SU-DHL-6 (cell line): ENCODE results near the gene RAET1L.

Source experiments
- EZH2phosphoT487 ChIP-seq: fragments of 200-600 bp; sonication (generic), shearing (Covaris generic); conservative IDR thresholded peaks from 2 replicates; pipeline ENCODE4 v1.6.1; 2018; ENCODE audit warnings: mild to moderate bottlenecking, antibody characterized with exemption, low read length, moderate library complexity, mixed read lengths
- TF ChIP-seq, protein P1 (sequence below): fragments of 200-600 bp; sonication (generic); IDR thresholded peaks from one replicate; pipeline ENCODE4 v1.5.1; 2017; ENCODE audit warnings: antibody characterized with exemption, mild to moderate bottlenecking, low read length, moderate library complexity; ENCODE audit not compliant: insufficient read depth, poor library complexity, severe bottlenecking

DNA sequence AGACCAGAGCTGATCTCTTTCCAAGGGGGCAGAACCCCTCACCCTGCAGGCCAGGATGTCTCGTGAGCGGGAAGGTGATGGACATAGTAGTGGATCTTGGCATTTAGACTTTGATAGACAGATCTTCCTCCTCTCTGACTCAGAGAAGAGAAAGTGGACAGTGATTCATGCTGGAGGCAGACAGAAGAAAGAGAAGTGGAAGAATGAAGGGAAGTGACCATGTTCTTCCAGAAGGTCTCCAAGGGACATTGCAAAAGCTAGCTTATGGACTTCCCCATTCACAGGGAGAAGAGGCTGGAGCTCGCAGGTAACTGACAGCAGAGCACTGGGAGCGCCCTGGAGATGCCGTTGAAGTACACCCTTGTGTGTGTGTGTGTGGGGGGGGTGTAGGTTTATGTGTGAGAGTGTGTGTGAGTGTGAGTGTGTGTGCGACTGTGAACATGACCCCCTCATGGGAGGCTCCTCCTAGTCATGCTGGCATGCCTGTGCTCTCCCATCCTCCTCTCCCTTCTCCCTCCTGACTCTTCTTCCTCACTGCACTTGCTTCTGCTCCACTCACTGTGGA lies 8.0 kb upstream of the RAET1L start:
- TF ChIP-seq, protein P1, sequence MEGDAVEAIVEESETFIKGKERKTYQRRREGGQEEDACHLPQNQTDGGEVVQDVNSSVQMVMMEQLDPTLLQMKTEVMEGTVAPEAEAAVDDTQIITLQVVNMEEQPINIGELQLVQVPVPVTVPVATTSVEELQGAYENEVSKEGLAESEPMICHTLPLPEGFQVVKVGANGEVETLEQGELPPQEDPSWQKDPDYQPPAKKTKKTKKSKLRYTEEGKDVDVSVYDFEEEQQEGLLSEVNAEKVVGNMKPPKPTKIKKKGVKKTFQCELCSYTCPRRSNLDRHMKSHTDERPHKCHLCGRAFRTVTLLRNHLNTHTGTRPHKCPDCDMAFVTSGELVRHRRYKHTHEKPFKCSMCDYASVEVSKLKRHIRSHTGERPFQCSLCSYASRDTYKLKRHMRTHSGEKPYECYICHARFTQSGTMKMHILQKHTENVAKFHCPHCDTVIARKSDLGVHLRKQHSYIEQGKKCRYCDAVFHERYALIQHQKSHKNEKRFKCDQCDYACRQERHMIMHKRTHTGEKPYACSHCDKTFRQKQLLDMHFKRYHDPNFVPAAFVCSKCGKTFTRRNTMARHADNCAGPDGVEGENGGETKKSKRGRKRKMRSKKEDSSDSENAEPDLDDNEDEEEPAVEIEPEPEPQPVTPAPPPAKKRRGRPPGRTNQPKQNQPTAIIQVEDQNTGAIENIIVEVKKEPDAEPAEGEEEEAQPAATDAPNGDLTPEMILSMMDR: no peak
- TF ChIP-seq EZH2phosphoT487: no peak
